Measurements from ENCODE around the gene CIAO2B. TPM values are rescaled to one million over a fixed set of nuclear protein-coding genes. Genes with fewer than 3 reads are reported as not detected.
A peak's percentile ranks its signal among the peaks of the same experiment; 100 is the strongest.

CIAO2B gene
- polyA plus RNA-seq, 1 donor: 82.1 TPM

GRCh38 chr16:66973716-66974115 lies 39.5 kb upstream of the CIAO2B start:
- no peak for DNase-seq
- H3K4me3 ChIP-seq (ENCODE audit: low read length): no peak overlapping the region
- no CpG with 5 or more reads among the region's 6 CpGs for WGBS (ENCODE audit: insufficient coverage, low lambda C conversion rate)
- peaks cover 6% of the 10 kb centered on the region for H3K36me3 ChIP-seq (ENCODE audit: control insufficient read depth, insufficient read depth, low read length)
- H3K27me3 ChIP-seq (ENCODE audit: control insufficient read depth, insufficient read depth, low read length): no peaks in the 10 kb centered on the region
- H3K4me1 ChIP-seq (ENCODE audit: control insufficient read depth, insufficient read depth, low read length): peaks cover 2% of the 10 kb centered on the region
- H3K27ac ChIP-seq (ENCODE audit: low read length): no peak overlapping the region
- no peaks in the 10 kb centered on the region for H3K9me3 ChIP-seq (ENCODE audit: control insufficient read depth, low read depth, low read length)

- H3K9me3 ChIP-seq (ENCODE audit: control insufficient read depth, low read depth, low read length): no peaks in the 10 kb centered on the region
- DNase-seq: no peak
- no peak overlapping the region for H3K27ac ChIP-seq (ENCODE audit: low read length)
- WGBS (ENCODE audit: insufficient coverage, low lambda C conversion rate): 60% methylated on average over 1 of the region's 9 CpGs
- H3K27me3 ChIP-seq (ENCODE audit: control insufficient read depth, insufficient read depth, low read length): no peaks in the 10 kb centered on the region
- peaks cover 2% of the 10 kb centered on the region for H3K4me1 ChIP-seq (ENCODE audit: control insufficient read depth, insufficient read depth, low read length)
- H3K36me3 ChIP-seq (ENCODE audit: control insufficient read depth, insufficient read depth, low read length): peaks cover 6% of the 10 kb centered on the region
- H3K4me3 ChIP-seq (ENCODE audit: low read length): no peak overlapping the region
These were observed 38.8 kb upstream of the CIAO2B start for GRCh38 chr16:66972983-66973382.

- Histone ChIP-seq H3K27me3 (ENCODE audit: control insufficient read depth, insufficient read depth, low read length) (no peaks in the 10 kb centered on the region), H3K36me3 (ENCODE audit: control insufficient read depth, insufficient read depth, low read length) (peaks cover 6% of the 10 kb centered on the region), H3K9me3 (ENCODE audit: control insufficient read depth, low read depth, low read length) (no peaks in the 10 kb centered on the region), H3K4me3 (ENCODE audit: low read length) (no peak overlapping the region), H3K27ac (ENCODE audit: low read length) (no peak overlapping the region), H3K4me1 (ENCODE audit: control insufficient read depth, insufficient read depth, low read length) (no peaks in the 10 kb centered on the region)
- no peak for DNase-seq
- WGBS (ENCODE audit: insufficient coverage, low lambda C conversion rate): 100% methylated on average over 1 of the region's 10 CpGs
These were observed 36.8 kb upstream of the CIAO2B start for GRCh38 chr16:66970775-66971720.

GRCh38 chr16:66968847-66969246 lies 34.6 kb upstream of the CIAO2B start:
- WGBS (ENCODE audit: insufficient coverage, low lambda C conversion rate): no CpG with 5 or more reads among the region's 5 CpGs
- Histone ChIP-seq H3K9me3 (ENCODE audit: control insufficient read depth, low read depth, low read length) (no peaks in the 10 kb centered on the region), H3K36me3 (ENCODE audit: control insufficient read depth, insufficient read depth, low read length) (peaks cover 8% of the 10 kb centered on the region), H3K4me3 (ENCODE audit: low read length) (no peak overlapping the region), H3K27me3 (ENCODE audit: control insufficient read depth, insufficient read depth, low read length) (no peaks in the 10 kb centered on the region), H3K4me1 (ENCODE audit: control insufficient read depth, insufficient read depth, low read length) (no peaks in the 10 kb centered on the region), H3K27ac (ENCODE audit: low read length) (no peak overlapping the region)
- no peak for DNase-seq

- H3K4me3 ChIP-seq (ENCODE audit: low read length): no peak overlapping the region
- no CpG with 5 or more reads among the region's 6 CpGs for WGBS (ENCODE audit: insufficient coverage, low lambda C conversion rate)
- peaks cover 2% of the 10 kb centered on the region for H3K36me3 ChIP-seq (ENCODE audit: control insufficient read depth, insufficient read depth, low read length)
- H3K9me3 ChIP-seq (ENCODE audit: control insufficient read depth, low read depth, low read length): no peaks in the 10 kb centered on the region
- peaks cover 11% of the 10 kb centered on the region for H3K4me1 ChIP-seq (ENCODE audit: control insufficient read depth, insufficient read depth, low read length)
- no peaks in the 10 kb centered on the region for H3K27me3 ChIP-seq (ENCODE audit: control insufficient read depth, insufficient read depth, low read length)
- H3K27ac ChIP-seq (ENCODE audit: low read length): no peak overlapping the region
- no peak for DNase-seq
These were observed 29.8 kb upstream of the CIAO2B start for GRCh38 chr16:66964049-66964448.

GRCh38 chr16:66961914-66962313 lies 27.7 kb upstream of the CIAO2B start:
- no peak for DNase-seq
- H3K4me3 ChIP-seq (ENCODE audit: low read length): no peak overlapping the region

GRCh38 chr16:66961065-66961744 lies 27.0 kb upstream of the CIAO2B start, which contains the start of gene CES3:
Gene CES3 (plus strand): TSS chr16:66961266. CDS start chr16:66961308, 42 bp downstream.
- no peaks in the 10 kb centered on the region for H3K27me3 ChIP-seq (ENCODE audit: control insufficient read depth, insufficient read depth, low read length)
- DNase-seq: peak; percentile 78 to 84
- no peak within 1 kb of the TSS for H3K27ac ChIP-seq (ENCODE audit: low read length)

More at GRCh38 chr16:66961914-66962313, 27.7 kb upstream of the CIAO2B start:
- Histone ChIP-seq H3K9me3 (ENCODE audit: control insufficient read depth, low read depth, low read length) (no peaks in the 10 kb centered on the region), H3K36me3 (ENCODE audit: control insufficient read depth, insufficient read depth, low read length) (peaks cover 2% of the 10 kb centered on the region), H3K27me3 (ENCODE audit: control insufficient read depth, insufficient read depth, low read length) (no peaks in the 10 kb centered on the region), H3K27ac (ENCODE audit: low read length) (no peak overlapping the region), H3K4me1 (ENCODE audit: control insufficient read depth, insufficient read depth, low read length) (peaks cover 17% of the 10 kb centered on the region)
- WGBS (ENCODE audit: insufficient coverage, low lambda C conversion rate): no CpG with 5 or more reads among the region's 5 CpGs

GRCh38 chr16:66960270-66960669 lies 26.1 kb upstream of the CIAO2B start:
- Histone ChIP-seq H3K27me3 (ENCODE audit: control insufficient read depth, insufficient read depth, low read length) (no peaks in the 10 kb centered on the region), H3K36me3 (ENCODE audit: control insufficient read depth, insufficient read depth, low read length) (peaks cover 2% of the 10 kb centered on the region), H3K9me3 (ENCODE audit: control insufficient read depth, low read depth, low read length) (no peaks in the 10 kb centered on the region), H3K4me1 (ENCODE audit: control insufficient read depth, insufficient read depth, low read length) (peaks cover 27% of the 10 kb centered on the region), H3K27ac (ENCODE audit: low read length) (no peak overlapping the region), H3K4me3 (ENCODE audit: low read length) (no peak overlapping the region)
- DNase-seq: no peak
- no CpG with 5 or more reads among the region's 1 CpG for WGBS (ENCODE audit: insufficient coverage, low lambda C conversion rate)

More at GRCh38 chr16:66961065-66961744, 27.0 kb upstream of the CIAO2B start, which contains the start of gene CES3:
- no CpG with 5 or more reads among the region's 16 CpGs for WGBS (ENCODE audit: insufficient coverage, low lambda C conversion rate)
- H3K4me3 ChIP-seq (ENCODE audit: low read length): peak within 1 kb of the TSS; percentile 14
- H3K36me3 ChIP-seq (ENCODE audit: control insufficient read depth, insufficient read depth, low read length): peaks cover 2% of the 10 kb centered on the region
- peaks cover 23% of the 10 kb centered on the region for H3K4me1 ChIP-seq (ENCODE audit: control insufficient read depth, insufficient read depth, low read length)
- H3K9me3 ChIP-seq (ENCODE audit: control insufficient read depth, low read depth, low read length): no peaks in the 10 kb centered on the region

GRCh38 chr16:66959704-66960161 lies 25.5 kb upstream of the CIAO2B start:
- no CpG with 5 or more reads among the region's 5 CpGs for WGBS (ENCODE audit: insufficient coverage, low lambda C conversion rate)

More at GRCh38 chr16:66959704-66960161, 25.5 kb upstream of the CIAO2B start:
- H3K9me3 ChIP-seq (ENCODE audit: control insufficient read depth, low read depth, low read length): no peaks in the 10 kb centered on the region
- no peak overlapping the region for H3K4me3 ChIP-seq (ENCODE audit: low read length)
- H3K27ac ChIP-seq (ENCODE audit: low read length): no peak overlapping the region
- H3K27me3 ChIP-seq (ENCODE audit: control insufficient read depth, insufficient read depth, low read length): no peaks in the 10 kb centered on the region
- no peak for DNase-seq
- peaks cover 2% of the 10 kb centered on the region for H3K36me3 ChIP-seq (ENCODE audit: control insufficient read depth, insufficient read depth, low read length)
- peaks cover 32% of the 10 kb centered on the region for H3K4me1 ChIP-seq (ENCODE audit: control insufficient read depth, insufficient read depth, low read length)
